Activated CD4-positive, alpha-beta memory T cell treated with anti-CD3 and anti-CD28 coated beads, Interleukin-2, amount 10 ng/mL, durations not matched to agents 7 days and 5 days (primary cell): Measurements from ENCODE around the gene SLC35C1. TPM values are rescaled to one million over a fixed set of nuclear protein-coding genes. Genes with fewer than 3 reads are reported as not detected.

Source experiments
- CTCF ChIA-PET: fragments of 350-600 bp; sonication (Branson Sonifier 250); formaldehyde crosslinking; loops from one replicate; lab custom pipeline; 2021; ENCODE audit warnings: antibody characterized with exemption, inconsistent platforms; lab: Charles Lee
- POLR2A ChIA-PET: fragments of 350-600 bp; sonication (Branson Sonifier 250); formaldehyde crosslinking; loops from one replicate; lab custom pipeline; 2021; ENCODE audit warnings: antibody characterized with exemption; lab: Charles Lee
- DNase-seq: peaks from one replicate; pipeline ENCODE4 v3.0.0-alpha.2; 2020
- H3K27ac Mint-ChIP-seq: one replicate; pipeline ENCODE4 v1.8.0; 2021; ENCODE audit warnings: mild to moderate bottlenecking, mixed read lengths
- H3K27me3 Mint-ChIP-seq: one replicate; pipeline ENCODE4 v1.8.0; 2021; ENCODE audit warnings: mixed read lengths
- H3K36me3 Mint-ChIP-seq: one replicate; pipeline ENCODE4 v1.8.0; 2021; ENCODE audit warnings: low read depth, mixed read lengths
- H3K4me1 Mint-ChIP-seq: one replicate; pipeline ENCODE4 v1.8.0; 2021; ENCODE audit warnings: mixed read lengths
- H3K4me3 Mint-ChIP-seq: one replicate; pipeline ENCODE4 v1.8.0; 2021; ENCODE audit warnings: mild to moderate bottlenecking, mixed read lengths
- H3K9me3 Mint-ChIP-seq: one replicate; pipeline ENCODE4 v1.8.0; 2021; ENCODE audit warnings: mixed read lengths
- total RNA-seq, 2 experiments: library from RNA; stranded (reverse); gene quantifications; one replicate each; pipeline ENCODE4 v1.2.3, GENCODE V29; 2021

Gene SLC35C1
- total RNA-seq, 2 experiments from 2014 or later: 15.0 to 17.5 TPM

GRCh38 chr11:45843158-45843924 lies 38.4 kb downstream of the SLC35C1 start:
- CTCF ChIA-PET: interaction anchor here (0.8 to 5.7 kb wide), 18 partner anchors 8 to 280 kb away, joined by 3 to 79 read pairs (median 5); partner anchors contain the start of genes PEX16 and SLC35C1
- H3K4me3 Mint-ChIP-seq: peak overlapping the region; percentile 6
- POLR2A ChIA-PET: interaction anchor here (1.2 to 3.5 kb wide), 3 partner anchors 10 to 75 kb away, joined by 3 to 16 read pairs (median 10); partner anchors contain the start of genes PEX16 and SLC35C1
- H3K27me3 Mint-ChIP-seq: peaks cover 14% of the 10 kb centered on the region
- H3K27ac Mint-ChIP-seq: peak overlapping the region; percentile 5
- no peaks in the 10 kb centered on the region for H3K9me3 Mint-ChIP-seq
- DNase-seq: peak; percentile 90
- H3K4me1 Mint-ChIP-seq: peaks cover 33% of the 10 kb centered on the region
- H3K36me3 Mint-ChIP-seq: no peaks in the 10 kb centered on the region

- Mint-ChIP-seq H3K4me3 (no peak overlapping the region), H3K9me3 (no peaks in the 10 kb centered on the region), H3K4me1 (peaks cover 44% of the 10 kb centered on the region), H3K27ac (no peak overlapping the region), H3K27me3 (peaks cover 14% of the 10 kb centered on the region), H3K36me3 (no peaks in the 10 kb centered on the region)
- ChIA-PET CTCF (interaction anchor here (0.7 to 5.7 kb wide), 6 partner anchors 11 to 239 kb away, joined by 3 to 79 read pairs (median 4); partner anchors contain the start of gene SLC35C1), POLR2A (interaction anchor here (3.5 to 3.9 kb wide), 2 partner anchors 11 to 40 kb away, joined by 16 to 41 read pairs; partner anchors contain the start of gene SLC35C1)
- DNase-seq: no peak
Observed at GRCh38 chr11:45844822-45845578, 40.1 kb downstream of the SLC35C1 start.

GRCh38 chr11:45846174-45846675 lies 41.3 kb downstream of the SLC35C1 start:
- Mint-ChIP-seq H3K36me3 (peaks cover 3% of the 10 kb centered on the region), H3K27me3 (peaks cover 11% of the 10 kb centered on the region), H3K4me1 (peaks cover 51% of the 10 kb centered on the region), H3K4me3 (peak overlapping the region; percentile 79), H3K27ac (peak overlapping the region; percentile 72), H3K9me3 (no peaks in the 10 kb centered on the region)
- DNase-seq: no peak
- POLR2A ChIA-PET: interaction anchor here (0.7 to 3.9 kb wide), 10 partner anchors 9 to 397 kb away, joined by 3 to 41 read pairs (median 4); partner anchors contain the start of genes PEX16 and SLC35C1
- CTCF ChIA-PET: interaction anchor here (1.2 to 5.7 kb wide), 5 partner anchors 12 to 160 kb away, joined by 5 to 79 read pairs (median 8); partner anchors contain the start of genes PEX16 and SLC35C1

GRCh38 chr11:45846974-45847910 lies 42.3 kb downstream of the SLC35C1 start, which contains the start of gene CRY2:
TSS of gene CRY2 (plus strand) at chr11:45847475. CDS start at chr11:45847491, 16 bp downstream.
- peaks cover 3% of the 10 kb centered on the region for H3K36me3 Mint-ChIP-seq
- ChIA-PET POLR2A (interaction anchor here (0.7 to 3.9 kb wide), 11 partner anchors 10 to 395 kb away, joined by 3 to 41 read pairs (median 3); partner anchors contain the start of genes PEX16 and SLC35C1), CTCF (interaction anchor here (0.6 to 5.7 kb wide), 7 partner anchors 13 to 457 kb away, joined by 3 to 79 read pairs (median 6); partner anchors contain the start of genes PEX16 and SLC35C1)
- peaks cover 11% of the 10 kb centered on the region for H3K27me3 Mint-ChIP-seq
- H3K4me3 Mint-ChIP-seq: peak within 1 kb of the TSS; percentile 79
- no peaks in the 10 kb centered on the region for H3K9me3 Mint-ChIP-seq
- H3K27ac Mint-ChIP-seq: peak within 1 kb of the TSS; percentile 72
- DNase-seq: peak; percentile 98
- H3K4me1 Mint-ChIP-seq: peaks cover 54% of the 10 kb centered on the region

GRCh38 chr11:45847911-45848316 lies 43.0 kb downstream of the SLC35C1 start:
- Mint-ChIP-seq H3K27me3 (peaks cover 11% of the 10 kb centered on the region), H3K4me3 (peak overlapping the region; percentile 79), H3K4me1 (peaks cover 51% of the 10 kb centered on the region), H3K27ac (peak overlapping the region; percentile 68), H3K36me3 (peaks cover 3% of the 10 kb centered on the region), H3K9me3 (no peaks in the 10 kb centered on the region)
- ChIA-PET POLR2A (interaction anchor here (1.8 to 3.9 kb wide), 2 partner anchors 14 to 70 kb away, joined by 14 to 41 read pairs; partner anchors contain the start of gene PEX16), CTCF (interaction anchor here (0.7 kb wide), 1 partner anchor 76 kb away, joined by 3 read pairs; no protein-coding TSS in a partner anchor)
- peak; percentile 65 for DNase-seq

GRCh38 chr11:45848654-45849081 lies 43.7 kb downstream of the SLC35C1 start:
- Mint-ChIP-seq H3K4me1 (peaks cover 43% of the 10 kb centered on the region), H3K9me3 (no peaks in the 10 kb centered on the region), H3K27ac (no peak overlapping the region), H3K27me3 (peaks cover 11% of the 10 kb centered on the region), H3K36me3 (peaks cover 3% of the 10 kb centered on the region), H3K4me3 (peak overlapping the region; percentile 79)
- DNase-seq: no peak
- CTCF ChIA-PET: no interaction called here
- POLR2A ChIA-PET: interaction anchor here (3.9 kb wide), 1 partner anchor 14 kb away, joined by 41 read pairs; no protein-coding TSS in a partner anchor

GRCh38 chr11:45850446-45850845 lies 45.5 kb downstream of the SLC35C1 start:
- ChIA-PET POLR2A (interaction anchor here (1.7 kb wide), 1 partner anchor 67 kb away, joined by 4 read pairs; the partner anchor contains the start of gene PEX16), CTCF (interaction anchor here (2.0 kb wide), 1 partner anchor 79 kb away, joined by 7 read pairs; no protein-coding TSS in a partner anchor)
- Mint-ChIP-seq H3K36me3 (peaks cover 3% of the 10 kb centered on the region), H3K4me1 (peaks cover 39% of the 10 kb centered on the region), H3K4me3 (no peak overlapping the region), H3K27ac (no peak overlapping the region), H3K9me3 (no peaks in the 10 kb centered on the region), H3K27me3 (peaks cover 7% of the 10 kb centered on the region)
- DNase-seq: no peak

- POLR2A ChIA-PET: interaction anchor here (1.7 kb wide), 1 partner anchor 67 kb away, joined by 4 read pairs; the partner anchor contains the start of gene PEX16
- CTCF ChIA-PET: interaction anchor here (1.5 to 2.0 kb wide), 3 partner anchors 9 to 80 kb away, joined by 5 to 7 read pairs (median 6); no protein-coding TSS in a partner anchor
Observed at GRCh38 chr11:45851228-45851627, 46.3 kb downstream of the SLC35C1 start.

GRCh38 chr11:45852018-45852711 lies 47.2 kb downstream of the SLC35C1 start:
- H3K4me3 Mint-ChIP-seq: no peak overlapping the region
- CTCF ChIA-PET: interaction anchor here (1.5 to 2.0 kb wide), 3 partner anchors 10 to 81 kb away, joined by 5 to 7 read pairs (median 6); no protein-coding TSS in a partner anchor
- no peak overlapping the region for H3K27ac Mint-ChIP-seq
- POLR2A ChIA-PET: no interaction called here
- H3K27me3 Mint-ChIP-seq: no peaks in the 10 kb centered on the region
- H3K4me1 Mint-ChIP-seq: peaks cover 26% of the 10 kb centered on the region
- H3K36me3 Mint-ChIP-seq: peaks cover 8% of the 10 kb centered on the region
- no peak for DNase-seq
- no peaks in the 10 kb centered on the region for H3K9me3 Mint-ChIP-seq

More at GRCh38 chr11:45851228-45851627, 46.3 kb downstream of the SLC35C1 start:
- Mint-ChIP-seq H3K9me3 (no peaks in the 10 kb centered on the region), H3K4me3 (no peak overlapping the region), H3K36me3 (peaks cover 3% of the 10 kb centered on the region), H3K27me3 (no peaks in the 10 kb centered on the region), H3K27ac (no peak overlapping the region), H3K4me1 (peaks cover 35% of the 10 kb centered on the region)
- DNase-seq: no peak

- H3K27me3 Mint-ChIP-seq: no peaks in the 10 kb centered on the region
- H3K4me1 Mint-ChIP-seq: peaks cover 26% of the 10 kb centered on the region
- H3K9me3 Mint-ChIP-seq: no peaks in the 10 kb centered on the region
- CTCF ChIA-PET: interaction anchor here (1.0 to 1.7 kb wide), 4 partner anchors 10 to 81 kb away, joined by 3 to 6 read pairs (median 4); no protein-coding TSS in a partner anchor
- peaks cover 9% of the 10 kb centered on the region for H3K36me3 Mint-ChIP-seq
- POLR2A ChIA-PET: no interaction called here
- H3K4me3 Mint-ChIP-seq: no peak overlapping the region
- no peak overlapping the region for H3K27ac Mint-ChIP-seq
- DNase-seq: no peak
Observed at GRCh38 chr11:45852712-45853101, 47.8 kb downstream of the SLC35C1 start.
